ENCODE results near the gene SLC16A6.
A peak's percentile ranks its signal among the peaks of the same experiment; 100 is the strongest.
"Not testable (repeated sequence)": the region's sequence is repeated elsewhere in the genome, so short reads cannot be mapped to it uniquely, and the experiment has no call there.

SLC16A6 gene

GRCh38 chr17:68238164-68238870 lies 52.6 kb downstream of the SLC16A6 start:
- Histone ChIP-seq H3K4me1 (ENCODE audit: low read length) (peaks cover 41% of the 10 kb centered on the region), H3K36me3 (replicated peaks; ENCODE audit: insufficient read depth, low read length) (no peaks in the 10 kb centered on the region), H3K4me2 (ENCODE audit: low read depth, low read length) (peak overlapping the region; percentile 94), H3F3A (ENCODE audit: insufficient read depth, low read length) (peaks cover 45% of the 10 kb centered on the region), H3K9me2 (replicated peaks; ENCODE audit: insufficient read depth, low read length) (no peaks in the 10 kb centered on the region), H3K4me3 (ENCODE audit: low read length) (peak overlapping the region; percentile 67), H4K20me1 (ENCODE audit: insufficient read depth, low read length) (no peaks in the 10 kb centered on the region), H3K27me3 (replicated peaks; ENCODE audit: insufficient read depth, low read length) (no peaks in the 10 kb centered on the region), H3K9me3 (replicated peaks; ENCODE audit: insufficient read depth, low read length) (no peaks in the 10 kb centered on the region), H2AFZ (ENCODE audit: low read length) (peak overlapping the region; percentile 54; the same call in 1 of the 2 replicates), H3K9ac (ENCODE audit: low read length) (peak overlapping the region; percentile 98), H3K79me2 (ENCODE audit: low read length) (peaks cover 8% of the 10 kb centered on the region; the same call in 1 of the 2 replicates), H3K27ac (ENCODE audit: low read length) (peak overlapping the region; percentile 100)
- peak; percentile 23 for DNase-seq
- no peak for TF ChIP-seq EZH2 (optimal IDR thresholded peaks at IDR 0.05; ENCODE audit: low read depth, low read length)
- TF ChIP-seq CTCF (IDR thresholded peaks at IDR 0.05; ENCODE audit: low read length): no peak

GRCh38 chr17:68237369-68238163 lies 53.4 kb downstream of the SLC16A6 start:
- peak; percentile 91 for DNase-seq
- H4K20me1 ChIP-seq (ENCODE audit: insufficient read depth, low read length); H2AFZ ChIP-seq (ENCODE audit: low read length); H3K79me2 ChIP-seq (ENCODE audit: low read length); H3K36me3 ChIP-seq (replicated peaks; ENCODE audit: insufficient read depth, low read length); H3K9me2 ChIP-seq (replicated peaks; ENCODE audit: insufficient read depth, low read length); H3K9me3 ChIP-seq (replicated peaks; ENCODE audit: insufficient read depth, low read length); H3K27me3 ChIP-seq (replicated peaks; ENCODE audit: insufficient read depth, low read length): not testable (repeated sequence)
- Histone ChIP-seq H3K27ac (ENCODE audit: low read length) (peak overlapping the region; percentile 100), H3K4me1 (ENCODE audit: low read length) (peaks cover 41% of the 10 kb centered on the region), H3F3A (ENCODE audit: insufficient read depth, low read length) (peaks cover 45% of the 10 kb centered on the region), H3K4me2 (ENCODE audit: low read depth, low read length) (peak overlapping the region; percentile 94), H3K9ac (ENCODE audit: low read length) (peak overlapping the region; percentile 98), H3K4me3 (ENCODE audit: low read length) (peak overlapping the region; percentile 67)

GRCh38 chr17:68235336-68235791 lies 55.6 kb downstream of the SLC16A6 start:
- not testable (repeated sequence) for H3K9me2 ChIP-seq (replicated peaks; ENCODE audit: insufficient read depth, low read length); H4K20me1 ChIP-seq (ENCODE audit: insufficient read depth, low read length); H3K9me3 ChIP-seq (replicated peaks; ENCODE audit: insufficient read depth, low read length); H3K36me3 ChIP-seq (replicated peaks; ENCODE audit: insufficient read depth, low read length); H3K27me3 ChIP-seq (replicated peaks; ENCODE audit: insufficient read depth, low read length); H2AFZ ChIP-seq (ENCODE audit: low read length); DNase-seq; H3K79me2 ChIP-seq (ENCODE audit: low read length)
- H3K9ac ChIP-seq (ENCODE audit: low read length): peak overlapping the region; percentile 77
- peaks cover 40% of the 10 kb centered on the region for H3K4me1 ChIP-seq (ENCODE audit: low read length)
- peak overlapping the region; percentile 99 for H3K27ac ChIP-seq (ENCODE audit: low read length)
- H3F3A ChIP-seq (ENCODE audit: insufficient read depth, low read length): peaks cover 45% of the 10 kb centered on the region
- 0 out of 2 replicates have a peak overlapping the region, but pooled peaks have one; percentile 10 for H3K4me3 ChIP-seq (ENCODE audit: low read length)
- peak overlapping the region; percentile 71 for H3K4me2 ChIP-seq (ENCODE audit: low read depth, low read length)

- H2AFZ ChIP-seq (ENCODE audit: low read length); H3K36me3 ChIP-seq (replicated peaks; ENCODE audit: insufficient read depth, low read length); H3K4me3 ChIP-seq (ENCODE audit: low read length); H3K9me3 ChIP-seq (replicated peaks; ENCODE audit: insufficient read depth, low read length); H4K20me1 ChIP-seq (ENCODE audit: insufficient read depth, low read length); H3K27me3 ChIP-seq (replicated peaks; ENCODE audit: insufficient read depth, low read length); H3K9me2 ChIP-seq (replicated peaks; ENCODE audit: insufficient read depth, low read length); H3K79me2 ChIP-seq (ENCODE audit: low read length): not testable (repeated sequence)
- H3K4me2 ChIP-seq (ENCODE audit: low read depth, low read length): peak overlapping the region; percentile 71; the same call in 1 of the 2 replicates
- H3K27ac ChIP-seq (ENCODE audit: low read length): peak overlapping the region; percentile 99
- H3K4me1 ChIP-seq (ENCODE audit: low read length): peaks cover 35% of the 10 kb centered on the region
- DNase-seq: peak; percentile 94
- peak overlapping the region; percentile 77 for H3K9ac ChIP-seq (ENCODE audit: low read length)
- H3F3A ChIP-seq (ENCODE audit: insufficient read depth, low read length): peaks cover 45% of the 10 kb centered on the region
These were observed 56.1 kb downstream of the SLC16A6 start for GRCh38 chr17:68234726-68235335.

- not testable (repeated sequence) for H3K27me3 ChIP-seq (replicated peaks; ENCODE audit: insufficient read depth, low read length); H2AFZ ChIP-seq (ENCODE audit: low read length); DNase-seq; H3K79me2 ChIP-seq (ENCODE audit: low read length); H3K27ac ChIP-seq (ENCODE audit: low read length); H3K9me3 ChIP-seq (replicated peaks; ENCODE audit: insufficient read depth, low read length); H3K36me3 ChIP-seq (replicated peaks; ENCODE audit: insufficient read depth, low read length); H4K20me1 ChIP-seq (ENCODE audit: insufficient read depth, low read length); H3K9me2 ChIP-seq (replicated peaks; ENCODE audit: insufficient read depth, low read length); H3K4me2 ChIP-seq (ENCODE audit: low read depth, low read length); H3K9ac ChIP-seq (ENCODE audit: low read length); H3K4me3 ChIP-seq (ENCODE audit: low read length)
- peaks cover 20% of the 10 kb centered on the region for H3K4me1 ChIP-seq (ENCODE audit: low read length)
- H3F3A ChIP-seq (ENCODE audit: insufficient read depth, low read length): peaks cover 29% of the 10 kb centered on the region
These were observed 58.2 kb downstream of the SLC16A6 start for GRCh38 chr17:68232741-68233140.

All from MM.1S (cell line).